Aortic smooth muscle cell (primary cell): ENCODE data around the gene TRPT1. TPM values are rescaled to one million over a fixed set of nuclear protein-coding genes. Genes with fewer than 3 reads are reported as not detected.

Experiments used
- total RNA-seq: library from RNA; depleted of rRNA; stranded (reverse); fragments of >200 nt; gene quantifications from 2 replicates; pipeline ENCODE4 v1.2.3, GENCODE V29; 2014

The TRPT1 gene
- total RNA-seq, result 32.1 and 36.1 TPM in 2 replicates

GRCh38 chr11:64225608-64226506 is at the start of gene TRPT1, which contains the start of gene NUDT22:
Gene TRPT1, minus strand, starts transcription at chr11:64226186. Its CDS starts 326 bp downstream, at chr11:64225860.
Gene NUDT22, plus strand, starts transcription at chr11:64226274. Its CDS starts 379 bp downstream, at chr11:64226653.

GRCh38 chr11:64251016-64251752 is 25.2 kb upstream of the TRPT1 start, which contains the start of gene PLCB3:
Gene PLCB3, plus strand, starts transcription at chr11:64251530. Its CDS starts 120 bp downstream, at chr11:64251650.

GRCh38 chr11:64246871-64247728 is 21.1 kb upstream of the TRPT1 start, which contains the start of gene PPP1R14B:
Gene PPP1R14B, minus strand, starts transcription at chr11:64246943. Its CDS starts 270 bp downstream, at chr11:64246673.

GRCh38 chr11:64240435-64241240 is 14.7 kb upstream of the TRPT1 start, which contains the start of gene FKBP2:
Gene FKBP2, plus strand, starts transcription at chr11:64241095. Its CDS starts 1,293 bp downstream, at chr11:64242388.

GRCh38 chr11:64233913-64234586 is 8.1 kb upstream of the TRPT1 start, which contains the start of gene VEGFB:
Gene VEGFB, plus strand, starts transcription at chr11:64234584. Its CDS starts 250 bp downstream, at chr11:64234834.

GRCh38 chr11:64230171-64230984 is 4.4 kb upstream of the TRPT1 start, which contains the start of gene DNAJC4:
Gene DNAJC4, plus strand, starts transcription at chr11:64230548. Its CDS starts 307 bp downstream, at chr11:64230855.

GRCh38 chr11:64206457-64207255 is 19.3 kb downstream of the TRPT1 start, which contains the start of gene FERMT3:
Gene FERMT3, plus strand, starts transcription at chr11:64206721. Its CDS starts 644 bp downstream, at chr11:64207365.

GRCh38 chr11:64185693-64186491 is 40.1 kb downstream of the TRPT1 start, which contains the start of gene STIP1:
Gene STIP1, plus strand, starts transcription at chr11:64186171. Its CDS starts 91 bp downstream, at chr11:64186262.

Other genes with a start within 250 kb of the TRPT1 start
- gene OTUB1, start 239.7 kb downstream of the TRPT1 start, total RNA-seq, result 37.6 and 40.8 TPM in 2 replicates
- under 0.01 TPM in 1 of 2 replicates, not detected in the other for gene FLRT1, start 190.3 kb downstream of the TRPT1 start, total RNA-seq
- 15.5 and 19.3 TPM in 2 replicates for gene MACROD1, start 60.1 kb downstream of the TRPT1 start, total RNA-seq
- 98.2 and 140 TPM in 2 replicates for gene STIP1, start 40.0 kb downstream of the TRPT1 start, total RNA-seq
- gene FERMT3, start 19.5 kb downstream of the TRPT1 start, total RNA-seq, result 50.9 and 96.3 TPM in 2 replicates
- 51.7 and 61.8 TPM in 2 replicates for gene NUDT22, start 88 bp upstream of the TRPT1 start, total RNA-seq
- gene DNAJC4, start 4.4 kb upstream of the TRPT1 start, total RNA-seq, result 9.0 and 10.4 TPM in 2 replicates
- 24.6 and 39.0 TPM in 2 replicates for gene VEGFB, start 8.4 kb upstream of the TRPT1 start, total RNA-seq
- gene FKBP2, start 14.9 kb upstream of the TRPT1 start, total RNA-seq, result 92.3 and 132 TPM in 2 replicates
- 336 and 439 TPM in 2 replicates for gene PPP1R14B, start 20.8 kb upstream of the TRPT1 start, total RNA-seq
- gene PLCB3, start 25.3 kb upstream of the TRPT1 start, total RNA-seq, result 53.6 and 68.6 TPM in 2 replicates
- gene BAD, start 58.5 kb upstream of the TRPT1 start, total RNA-seq, result 65.1 and 72.4 TPM in 2 replicates
- 6.3 and 7.6 TPM in 2 replicates for gene GPR137, start 59.7 kb upstream of the TRPT1 start, total RNA-seq
- not detected in 2 replicates for gene KCNK4, start 65.1 kb upstream of the TRPT1 start, total RNA-seq
- 0.50 and 0.66 TPM in 2 replicates for gene CATSPERZ, start 74.2 kb upstream of the TRPT1 start, total RNA-seq
- 32.7 and 40.6 TPM in 2 replicates for gene ESRRA, start 79.3 kb upstream of the TRPT1 start, total RNA-seq
- 197 and 232 TPM in 2 replicates for gene TRMT112, start 91.4 kb upstream of the TRPT1 start, total RNA-seq
- gene PRDX5, start 91.9 kb upstream of the TRPT1 start, total RNA-seq, result 260 and 296 TPM in 2 replicates
- gene CCDC88B, start 114.0 kb upstream of the TRPT1 start, total RNA-seq, result 4.3 and 4.5 TPM in 2 replicates
- 46.5 and 53.1 TPM in 2 replicates for gene RPS6KA4, start 133.0 kb upstream of the TRPT1 start, total RNA-seq